GM21737 (cell line): ENCODE data around the gene TMEM259.
"Not testable (repeated sequence)": the region's sequence is repeated elsewhere in the genome, so short reads cannot be mapped to it uniquely, and the experiment has no call there.

Experiments
- ATAC-seq: cut with Tn5 transposase; IDR thresholded peaks from one replicate; pipeline ENCODE4 v1.9.1; 2021; ENCODE audit warnings: mild to moderate bottlenecking, moderate library complexity; ENCODE audit not compliant: unreplicated experiment

Gene TMEM259

DNA sequence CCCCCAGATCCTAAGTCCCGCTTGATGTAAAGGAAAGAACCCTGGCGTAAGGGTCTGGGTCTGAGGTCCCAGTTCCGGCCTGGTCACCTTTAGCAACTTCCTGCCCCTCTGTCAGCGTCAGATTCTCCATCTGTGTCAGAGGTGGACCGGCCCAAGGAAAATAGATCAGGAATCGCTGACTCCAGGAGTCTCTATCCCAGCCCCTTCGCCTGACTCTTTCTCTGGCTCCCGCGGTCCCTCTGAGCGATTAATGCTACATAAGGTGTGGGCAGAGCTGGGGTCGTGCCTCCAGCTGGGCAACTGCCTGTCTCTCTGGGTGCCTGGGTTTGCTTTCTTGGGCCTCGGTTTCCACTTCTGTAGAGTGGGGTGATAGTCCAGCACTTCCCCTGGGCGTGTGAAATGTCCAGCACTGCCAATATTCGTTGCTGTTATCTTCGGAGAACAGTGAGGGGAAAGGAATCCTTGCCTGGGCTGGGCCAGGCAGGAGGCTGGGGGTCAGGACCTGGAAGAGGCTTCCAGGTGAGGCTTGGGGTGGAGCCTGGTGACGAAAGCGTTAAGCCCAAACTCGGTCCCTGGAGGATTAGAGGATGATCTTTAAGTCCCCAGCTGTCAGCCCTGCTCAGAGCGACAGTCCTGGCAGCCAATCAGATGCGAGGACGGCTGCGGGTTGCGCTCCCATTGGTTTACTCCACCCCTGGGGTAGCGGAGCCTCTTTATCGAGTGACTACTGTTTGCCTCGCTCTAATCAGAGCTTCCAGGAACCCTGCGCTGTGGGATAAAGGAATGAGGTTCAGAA is 19.8 kb upstream of the TMEM259 start:
- ATAC-seq = peak; percentile 33

GRCh38 chr19:1039646-1040475 is 18.9 kb upstream of the TMEM259 start, which contains the start of gene ABCA7:
ABCA7 (plus strand) TSS chr19:1040107; CDS start chr19:1041362, 1,255 bp downstream.
- peak; percentile 74 for ATAC-seq

GRCh38 chr19:1038978-1039645 is 18.2 kb upstream of the TMEM259 start:
- no peak for ATAC-seq

GRCh38 chr19:1037621-1038064 is 16.7 kb upstream of the TMEM259 start:
- no peak for ATAC-seq

- ATAC-seq = no peak
These were observed 15.2 kb upstream of the TMEM259 start for GRCh38 chr19:1035998-1036621.

GRCh38 chr19:1032264-1032867 is 11.4 kb upstream of the TMEM259 start:
- ATAC-seq = no peak

DNA sequence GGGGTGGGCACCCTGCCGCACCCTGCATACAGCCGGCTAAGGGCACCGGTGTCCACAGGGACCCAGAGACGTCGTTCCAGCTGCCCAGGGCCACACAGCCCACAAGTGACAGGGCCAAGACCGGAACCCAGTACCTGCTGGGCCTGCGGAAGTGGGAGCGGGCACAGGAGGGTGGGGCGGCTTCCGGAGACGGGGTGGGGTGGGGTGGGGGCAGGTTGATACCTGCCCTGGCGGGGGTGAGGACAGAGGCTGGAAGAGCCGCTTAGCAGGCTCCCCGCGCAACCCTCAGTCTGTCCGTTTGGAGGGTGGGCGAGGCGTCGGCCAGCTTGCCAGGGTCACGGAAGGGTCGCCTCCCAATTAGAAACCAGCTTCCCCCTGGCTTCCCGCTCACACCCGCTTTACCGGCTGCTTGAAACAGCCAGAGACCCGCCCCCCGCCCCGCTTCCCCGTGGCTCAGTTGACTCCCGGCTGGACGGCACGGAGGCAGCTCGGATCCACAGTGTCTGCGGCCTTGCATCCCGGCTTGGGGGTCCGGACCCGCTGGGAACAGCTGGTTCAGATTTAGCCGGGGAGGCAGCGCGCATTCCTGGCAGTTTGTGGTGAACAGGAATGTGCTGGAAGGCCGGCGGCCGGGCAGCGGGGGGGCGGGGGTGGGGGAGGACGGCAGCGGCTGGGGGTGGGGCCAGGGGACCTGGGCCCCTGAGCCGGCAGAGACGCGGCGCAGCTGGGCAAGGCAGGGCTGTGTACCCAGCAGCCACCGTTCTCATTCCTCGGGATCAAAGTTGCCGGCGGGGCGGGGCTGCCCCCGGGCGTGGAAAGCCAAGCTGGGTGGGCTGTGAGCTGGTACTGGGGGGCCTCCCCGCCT is 7.4 kb upstream of the TMEM259 start:
- ATAC-seq = no peak

GRCh38 chr19:1027650-1028061 is 6.7 kb upstream of the TMEM259 start:
- ATAC-seq = no peak

DNA sequence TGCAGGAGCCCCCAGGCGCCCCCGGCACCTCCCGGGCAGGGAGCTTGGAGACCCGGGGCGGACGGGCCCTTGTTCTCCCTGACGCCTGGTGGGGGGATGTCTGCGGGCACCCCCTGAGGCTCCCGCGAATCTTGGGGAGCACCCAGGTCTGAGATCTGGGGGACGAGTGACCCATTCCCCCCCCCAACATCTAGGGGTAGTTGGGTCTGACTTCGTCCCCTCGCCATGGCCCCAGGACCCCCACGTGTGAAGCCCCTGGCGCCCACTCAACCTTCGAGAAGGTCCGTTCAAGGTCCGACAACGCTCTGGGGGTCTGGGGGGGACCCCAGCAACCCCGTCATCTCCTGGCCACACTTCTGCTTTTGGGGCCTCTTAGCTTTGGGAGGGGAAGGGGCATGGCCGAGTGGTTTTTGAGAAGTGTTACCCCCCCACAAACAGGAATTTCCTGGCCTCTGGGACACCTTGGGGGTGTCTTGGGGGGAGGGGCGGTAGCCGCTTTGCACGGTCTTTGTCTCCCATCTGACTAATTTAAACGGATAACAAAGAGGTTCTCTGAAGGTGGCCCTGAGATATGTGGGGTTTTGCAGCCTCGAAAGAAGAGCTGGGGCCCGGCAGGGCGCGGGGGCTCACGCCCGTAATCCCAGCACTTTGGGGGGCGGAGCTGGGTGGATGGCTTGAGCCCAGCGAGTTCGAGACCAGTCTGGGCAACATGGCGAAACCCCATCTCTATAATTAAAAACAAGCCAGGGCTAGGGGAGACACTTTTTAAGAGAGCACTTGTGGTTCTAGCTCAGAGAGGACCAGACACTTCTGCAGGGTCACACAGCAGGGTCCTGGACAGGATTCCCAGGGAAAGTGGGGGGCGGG is 6.1 kb upstream of the TMEM259 start:
- no peak for ATAC-seq

DNA sequence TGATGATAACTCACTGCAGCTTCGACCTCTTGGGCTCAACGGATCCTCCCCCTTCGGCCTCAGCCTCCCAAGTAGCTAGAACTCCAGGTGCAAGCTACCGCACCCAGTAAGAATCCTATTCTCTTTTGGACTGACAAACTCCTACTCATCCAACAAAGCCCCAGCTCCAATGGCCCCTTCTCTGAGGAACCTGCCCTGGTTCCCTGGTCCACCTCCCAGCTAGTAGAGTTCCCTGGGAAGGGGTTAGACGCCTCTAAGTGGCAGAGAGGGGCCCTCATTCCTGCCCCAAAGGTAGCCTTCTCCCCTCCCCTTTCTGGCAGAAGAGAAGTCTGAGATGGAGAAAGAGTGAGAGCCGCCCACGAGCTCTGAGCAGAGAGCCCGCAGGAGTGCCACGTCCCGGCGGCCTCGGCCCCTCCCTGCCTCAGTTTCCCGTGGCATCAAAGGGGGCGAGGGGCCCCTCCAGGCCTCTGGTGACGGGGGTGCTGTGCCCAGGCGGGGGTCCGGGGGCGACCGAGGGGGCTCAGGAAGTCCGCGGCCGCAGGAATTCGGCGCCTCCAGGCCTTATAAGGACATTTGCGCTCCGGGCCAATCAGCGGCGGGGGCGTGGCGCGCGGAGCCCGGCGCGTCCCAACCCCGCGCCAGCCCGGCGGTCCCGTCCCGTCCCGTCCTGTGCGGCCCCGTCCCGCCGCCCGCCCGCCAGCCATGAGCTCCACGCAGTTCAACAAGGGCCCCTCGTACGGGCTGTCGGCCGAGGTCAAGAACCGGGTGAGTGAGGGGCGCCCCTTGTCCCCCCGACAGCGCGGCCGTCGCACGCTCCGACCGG is 5.2 kb upstream of the TMEM259 start, which contains the start of gene CNN2:
Gene CNN2 (plus strand): TSS at position 649 of the 823 bp plus-strand sequence. CDS start 54 bp downstream, at position 703.
- peak; percentile 42 for ATAC-seq

DNA sequence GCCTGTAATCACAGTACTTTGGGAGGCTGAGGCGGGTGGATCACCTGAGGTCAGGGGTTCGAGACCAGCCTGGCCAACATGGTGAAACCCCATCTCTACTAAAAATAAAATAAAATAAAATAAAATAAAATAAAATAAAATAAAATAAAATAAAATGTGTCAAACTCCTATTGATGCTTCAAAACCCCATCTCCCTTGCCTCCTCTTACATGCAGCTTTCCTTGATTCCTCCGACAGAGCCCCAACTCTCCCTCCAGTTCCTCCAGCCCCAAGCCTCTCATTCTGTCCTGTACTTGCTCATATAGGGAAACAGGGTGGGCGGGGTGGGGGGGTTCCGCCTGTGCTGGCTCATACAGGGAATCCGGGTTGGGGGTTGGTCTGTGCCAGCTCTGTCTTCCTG is 4.2 kb upstream of the TMEM259 start:
- ATAC-seq = not testable (repeated sequence)

DNA sequence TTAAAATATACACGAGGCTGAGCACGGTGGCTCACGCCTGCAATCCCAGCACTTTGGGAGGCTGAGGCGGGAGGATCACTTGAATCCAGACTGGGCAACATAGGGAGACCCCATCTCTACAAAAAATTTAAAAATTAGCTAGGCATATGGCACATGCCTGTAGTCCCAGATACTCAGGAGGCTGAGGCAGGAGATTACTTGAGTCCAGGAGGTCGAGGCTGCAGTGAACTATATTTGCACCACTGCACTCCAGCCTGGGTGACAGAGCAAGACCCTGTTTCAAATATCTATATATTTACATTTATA is 2.9 kb upstream of the TMEM259 start:
- ATAC-seq = not testable (repeated sequence)

DNA sequence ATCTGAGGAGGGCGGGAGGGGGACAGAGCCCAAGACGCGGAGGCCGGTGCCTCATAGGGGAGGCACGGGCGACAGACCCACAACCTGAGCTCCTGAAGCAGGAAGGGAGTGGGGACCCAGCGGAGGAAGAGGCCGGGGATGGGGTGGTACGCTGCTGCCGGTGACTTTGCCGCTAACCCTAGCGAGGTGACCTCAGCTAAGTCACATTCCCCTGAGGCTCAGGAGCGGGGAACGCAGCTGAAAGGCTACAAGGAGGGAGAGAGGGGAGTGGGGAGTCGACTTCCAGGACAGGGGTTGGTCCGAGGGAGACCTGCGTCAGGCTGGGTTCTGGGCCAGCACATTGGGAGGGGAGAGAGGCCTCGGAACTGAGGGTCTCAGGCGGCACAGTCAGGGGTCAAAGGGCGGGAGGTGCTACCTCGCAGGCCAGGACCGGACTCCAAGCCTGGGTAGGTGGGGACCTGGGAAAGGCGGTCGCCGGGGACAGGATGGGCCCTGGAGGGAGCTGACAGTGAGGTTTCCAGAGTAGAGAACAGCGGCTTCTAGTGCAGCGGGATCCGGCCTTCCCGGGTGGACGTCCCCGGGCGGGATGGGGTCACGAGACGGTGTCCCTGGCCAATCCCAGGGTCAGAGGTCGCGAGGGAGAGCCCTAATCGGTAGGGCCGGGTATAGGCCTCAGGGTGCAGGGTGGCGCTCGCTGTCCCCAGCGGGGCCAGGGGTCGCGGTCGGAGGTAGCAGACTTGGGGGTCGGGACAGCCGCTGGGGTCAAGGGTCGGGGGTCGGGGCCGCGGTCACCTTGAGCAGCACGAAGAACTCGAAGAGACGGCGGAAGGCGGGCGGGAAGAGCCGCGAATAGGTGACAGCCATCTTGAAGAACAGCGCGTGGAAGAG is 699 bp downstream of the TMEM259 start:
- ATAC-seq = no peak

DNA sequence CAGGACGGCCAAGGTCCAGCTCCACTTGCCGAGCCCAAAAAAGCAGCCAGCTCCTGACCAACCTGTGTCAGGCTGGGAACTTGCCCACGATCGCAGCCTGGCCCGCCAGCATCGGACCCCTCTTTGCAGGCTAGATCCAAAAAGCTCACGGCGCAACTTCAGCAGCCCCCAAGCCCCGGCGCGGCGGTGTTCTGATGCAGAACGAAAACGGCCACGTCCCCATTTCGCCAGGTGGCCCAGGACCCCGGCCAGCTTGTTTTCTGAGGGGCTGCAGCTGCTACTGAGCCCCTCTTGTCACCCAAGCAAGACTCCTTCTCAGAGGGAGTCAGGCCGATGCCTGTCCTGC is 1.3 kb downstream of the TMEM259 start:
- ATAC-seq = no peak

- ATAC-seq = no peak
These were observed 1.8 kb downstream of the TMEM259 start for GRCh38 chr19:1018932-1019615.

GRCh38 chr19:1018393-1018792 is 2.5 kb downstream of the TMEM259 start:
- no peak for ATAC-seq
